Measurements from ENCODE around the gene RPS25.
"Not testable (repeated sequence)": the region's sequence is repeated elsewhere in the genome, so short reads cannot be mapped to it uniquely, and the experiment has no call there.

Gene RPS25

GRCh38 chr11:119018074-119018938, at the start of gene RPS25, which contains the start of gene TRAPPC4:
TSS of gene RPS25 (minus strand) at chr11:119018343. CDS start at chr11:119018284, 59 bp downstream.
TSS of gene TRAPPC4 (plus strand) at chr11:119018766. CDS start at chr11:119018796, 30 bp downstream.
- DNase-seq: peak; percentile 96

- DNase-seq: peak; percentile 98
These were observed 49.5 kb upstream of the RPS25 start, which contains the start of gene VPS11 for GRCh38 chr11:119067371-119068222. TSS of gene VPS11 (plus strand) at chr11:119067818. CDS start at chr11:119067824, 6 bp downstream.

- peak; percentile 44 for DNase-seq
These were observed 47.2 kb upstream of the RPS25 start for GRCh38 chr11:119065369-119065768.

DNA sequence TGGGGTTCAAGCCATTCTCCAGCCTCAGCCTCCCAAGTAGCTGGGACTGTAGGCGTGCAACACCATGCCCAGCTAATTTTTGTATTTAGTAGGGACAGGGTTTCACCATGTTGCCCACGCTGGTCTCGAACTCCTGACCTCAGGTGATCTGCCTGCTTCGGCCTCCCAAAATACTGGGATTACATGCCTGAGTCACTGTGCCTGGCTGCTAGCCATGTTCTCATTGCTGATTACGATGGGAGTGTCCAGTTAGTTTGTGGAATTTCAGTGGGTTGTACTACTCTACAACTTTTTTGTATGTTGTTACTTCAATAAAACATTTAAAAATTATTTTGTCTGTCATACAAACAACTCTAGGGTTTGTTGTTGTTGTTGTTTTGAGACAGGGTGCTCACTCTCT, 44.6 kb upstream of the RPS25 start:
- DNase-seq: no peak

GRCh38 chr11:119061256-119061655, 43.1 kb upstream of the RPS25 start:
- no peak for DNase-seq

- not testable (repeated sequence) for DNase-seq
These were observed 41.0 kb upstream of the RPS25 start for GRCh38 chr11:119059128-119059527.

GRCh38 chr11:119057000-119057769, 39.0 kb upstream of the RPS25 start, which contains the start of gene HYOU1:
TSS of gene HYOU1 (minus strand) at chr11:119057205. CDS start at chr11:119056160, 1,045 bp downstream.
- DNase-seq: peak; percentile 99

- DNase-seq: peak; percentile 50
These were observed 38.4 kb upstream of the RPS25 start for GRCh38 chr11:119056421-119056999.

DNA sequence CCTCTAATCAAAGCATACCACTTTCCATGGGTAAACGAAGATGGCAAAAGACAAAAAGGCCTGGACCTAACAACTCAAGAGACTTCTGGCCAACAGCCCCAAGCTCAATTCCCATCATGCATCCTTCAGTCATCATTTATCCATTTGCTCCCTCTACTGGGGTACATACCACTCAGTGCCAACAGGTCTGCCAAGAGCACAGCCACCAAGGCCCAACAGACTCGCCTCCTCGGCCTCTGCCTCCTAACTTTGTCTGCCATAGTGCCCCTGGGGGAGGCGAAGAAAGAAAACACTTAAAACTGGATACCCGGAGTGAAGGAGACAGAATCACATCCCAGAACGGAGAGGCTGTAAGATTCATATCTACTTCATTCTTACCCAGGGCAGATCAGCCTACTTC, 37.8 kb upstream of the RPS25 start:
- no peak for DNase-seq

GRCh38 chr11:119054418-119054817, 36.3 kb upstream of the RPS25 start:
- no peak for DNase-seq

DNA sequence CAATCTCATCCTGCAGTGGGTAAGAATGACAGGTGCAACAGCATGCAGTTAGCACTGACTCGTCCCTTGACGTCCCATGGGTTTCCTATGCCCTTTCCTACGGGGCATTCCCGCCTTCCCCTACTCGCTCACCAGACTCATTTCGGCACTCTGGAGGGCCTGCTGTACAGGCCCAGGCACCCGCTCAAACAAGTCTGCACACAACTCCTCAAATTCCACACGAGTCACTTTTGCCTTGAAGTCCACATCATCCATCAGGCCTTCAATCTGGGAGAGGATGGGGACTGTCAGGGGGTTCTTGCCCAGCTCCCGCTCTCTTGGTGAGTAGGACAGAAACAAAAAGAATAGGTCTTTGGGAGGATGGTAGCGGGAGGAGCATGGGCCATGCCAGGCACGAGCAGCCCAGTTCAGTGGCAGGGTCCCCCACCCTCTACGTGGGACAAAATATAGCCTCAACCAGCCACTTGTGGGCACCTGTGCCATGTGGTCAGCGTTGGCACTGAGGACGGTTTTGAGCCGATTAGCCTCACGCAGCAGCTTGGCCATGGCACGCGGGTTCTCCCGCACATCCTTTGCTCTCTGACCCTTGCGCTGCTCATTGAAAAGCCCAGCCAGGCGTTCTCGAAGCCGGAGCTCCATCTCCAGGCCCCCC, 34.1 kb upstream of the RPS25 start:
- DNase-seq: no peak

- DNase-seq: no peak
These were observed 33.5 kb upstream of the RPS25 start for GRCh38 chr11:119051440-119052162.

DNA sequence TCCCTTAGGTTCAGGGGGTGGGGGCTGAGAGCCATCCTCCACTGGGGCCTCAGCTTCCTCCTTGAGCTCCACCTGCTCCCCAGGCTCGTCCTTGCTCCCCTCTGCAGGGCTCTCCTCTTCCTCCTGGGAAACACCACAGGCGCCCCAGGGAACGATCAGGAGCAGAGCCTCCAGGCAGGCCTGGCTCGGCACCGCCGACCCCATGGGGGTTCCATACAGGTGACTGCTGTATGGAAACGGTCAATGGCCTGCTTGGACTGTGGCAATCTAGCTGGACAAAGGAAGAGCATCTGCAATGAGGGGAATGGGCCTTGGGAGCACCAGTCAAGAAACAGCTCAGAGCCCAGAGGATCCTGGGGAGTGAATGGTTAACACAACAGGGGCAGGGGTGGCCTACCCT, 30.9 kb upstream of the RPS25 start:
- no peak for DNase-seq

DNA sequence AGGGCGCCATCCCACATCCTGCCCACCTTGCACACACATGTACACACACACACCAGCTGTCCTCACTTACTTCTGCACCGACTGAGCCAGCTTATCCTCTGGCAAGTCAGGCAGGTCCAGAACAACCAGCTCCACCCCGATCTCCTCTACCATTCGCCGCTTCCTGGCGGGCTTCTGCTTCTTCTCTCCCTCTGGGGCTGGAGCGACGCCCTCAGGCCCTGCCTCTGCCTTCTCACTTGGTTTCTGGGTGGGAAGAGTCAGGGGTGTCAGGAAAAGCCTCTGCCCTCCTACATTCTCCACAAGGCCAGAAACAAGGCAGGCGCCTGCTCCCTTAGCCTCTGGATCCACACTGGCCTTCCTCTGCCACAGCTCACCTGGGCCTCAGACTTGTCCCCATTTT, 30.5 kb upstream of the RPS25 start:
- DNase-seq: no peak

GRCh38 chr11:119047205-119047604, 29.1 kb upstream of the RPS25 start:
- DNase-seq: no peak

- DNase-seq: no peak
These were observed 28.3 kb upstream of the RPS25 start for GRCh38 chr11:119046489-119046888.

GRCh38 chr11:119044708-119045107, 26.6 kb upstream of the RPS25 start:
- DNase-seq: no peak

DNA sequence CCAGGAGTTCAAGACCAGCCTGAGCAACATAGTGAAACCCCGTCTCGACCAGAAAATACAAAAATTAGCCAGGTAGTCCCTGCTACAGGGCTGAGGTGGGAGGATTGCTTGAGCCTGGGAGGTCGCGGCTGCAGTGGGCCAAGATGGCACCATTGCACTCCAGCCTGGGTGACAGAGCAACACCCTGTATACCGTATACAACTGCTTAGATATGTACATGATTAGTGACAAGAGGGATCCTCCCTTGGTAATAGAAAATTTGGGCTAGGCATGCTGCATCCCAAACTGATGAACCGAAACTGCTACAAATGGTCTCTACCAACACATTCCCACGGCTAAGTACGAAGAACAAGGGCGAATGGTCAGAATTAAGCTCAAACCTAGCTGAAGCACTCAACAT, 24.8 kb upstream of the RPS25 start:
- no peak for DNase-seq

- no peak for DNase-seq
These were observed 23.8 kb upstream of the RPS25 start for GRCh38 chr11:119041821-119042514.

GRCh38 chr11:119039471-119039870, 21.3 kb upstream of the RPS25 start:
- DNase-seq: not testable (repeated sequence)

Measured in activated naive CD4-positive, alpha-beta T cell treated with anti-CD3 and anti-CD28 coated beads, Interleukin-2, amount 50 U/mL, for 16 hours (primary cell).